ENCODE results near the gene FKBP2.

GRCh38 chr11:64251016-64251752 is 10.3 kb downstream of the FKBP2 start, which contains the start of gene PLCB3:
- TF ChIP-seq CTCF (IDR thresholded peaks at IDR 0.05) (peak; percentile 69 to 96 (median 90)), POLR2A (IDR thresholded peaks at IDR 0.05) (peak in 3 of 4 donors; percentile 24 to 73 (median 38))

Measured in esophagus squamous epithelium (tissue), 4 donors.